Natural killer cell (primary cell): ENCODE results near the gene ARFGAP2. TPM values are rescaled to one million over a fixed set of nuclear protein-coding genes. Genes with fewer than 3 reads are reported as not detected.

ENCODE experiments used
- ATAC-seq, 3 donors: fragments of 150-1000 bp in 2 of 3; fragments of 200-7000 bp in 1 of 3; cut with Tn5 transposase; 1 replicate in 1 of 3; 2 replicates in 2 of 3; pipeline ENCODE4 v1.10.0; 2021; ENCODE audit warnings: mild to moderate bottlenecking in 2 of 3, moderate library complexity in 2 of 3
- DNase-seq, 2 donors: peaks; one replicate each; pipeline versions ENCODE4 v3.0.0 to v3.0.0-alpha.2; 2013 to 2021; ENCODE audit warnings: mixed read lengths in 1 of 2
- H3K27ac ChIP-seq: one replicate; pipeline ENCODE4 v1.5.1; 2013; ENCODE audit warnings: mild to moderate bottlenecking, low read length
- H3K27me3 ChIP-seq: one replicate; pipeline ENCODE4 v1.6.1; 2013; ENCODE audit warnings: low read length; ENCODE audit not compliant: control insufficient read depth, insufficient read depth
- H3K36me3 ChIP-seq: one replicate; pipeline ENCODE4 v1.6.1; 2013; ENCODE audit warnings: low read length; ENCODE audit not compliant: control insufficient read depth, insufficient read depth
- H3K4me1 ChIP-seq: one replicate; pipeline ENCODE4 v1.6.1; 2013; ENCODE audit warnings: low read length; ENCODE audit not compliant: control insufficient read depth, insufficient read depth
- H3K4me3 ChIP-seq: one replicate; pipeline ENCODE4 v1.5.1; 2013; ENCODE audit warnings: low read length
- H3K9me3 ChIP-seq: one replicate; pipeline ENCODE4 v1.6.1; 2013; ENCODE audit warnings: low read length; ENCODE audit not compliant: control insufficient read depth, insufficient read depth
- H3K27ac Mint-ChIP-seq, 2 donors: one replicate each; pipeline ENCODE4 v1.8.0; 2022; ENCODE audit warnings: mild to moderate bottlenecking in 2 of 2, mixed read lengths in 2 of 2, moderate library complexity in 1 of 2
- H3K27me3 Mint-ChIP-seq, 2 donors: one replicate each; pipeline ENCODE4 v1.8.0; 2022; ENCODE audit warnings: low read depth in 2 of 2, mixed read lengths in 2 of 2
- H3K36me3 Mint-ChIP-seq: one replicate; pipeline ENCODE4 v1.8.0; 2022; ENCODE audit warnings: mixed read lengths
- H3K4me1 Mint-ChIP-seq, 2 donors: one replicate each; pipeline ENCODE4 v1.8.0; 2022; ENCODE audit warnings: mixed read lengths in 2 of 2
- H3K4me3 Mint-ChIP-seq: one replicate; pipeline ENCODE4 v1.8.0; 2022; ENCODE audit warnings: mild to moderate bottlenecking, moderate library complexity, mixed read lengths
- H3K9me3 Mint-ChIP-seq, 2 donors: one replicate each; pipeline ENCODE4 v1.8.0; 2022; ENCODE audit warnings: mixed read lengths in 2 of 2
- WGBS: methylation state at CpG from one replicate; pipeline ENCODE4 v1.1.7; 2013; ENCODE audit warnings: missing lambda C conversion rate; ENCODE audit not compliant: insufficient coverage; 5-methylcytosine and 5-hydroxymethylcytosine counted together
- intact Hi-C: fragments of 100-400 bp; cut with micrococcal nuclease; formaldehyde crosslinking; loops from one replicate; pipeline ENCODE4 v1.14.2; 2022
- total RNA-seq, 4 donors: library from RNA; stranded (reverse); fragments of 120-200 nt in 1 of 4; gene quantifications; one replicate each; pipeline versions ENCODE4 v1.2.3 to v1.2.4, GENCODE V29; 2013 to 2022
- TF ChIP-seq, protein P1 (sequence below): fragments of 200-600 bp; IDR thresholded peaks from one replicate; pipeline ENCODE4 v1.8.0; 2022; ENCODE audit warnings: antibody characterized with exemption

The ARFGAP2 gene
- total RNA-seq, 3 donors from 2014 or later (not counting 1 experiment from before 2014, with no cell fraction given) = 199 to 236 (median 228) TPM

GRCh38 chr11:47166368-47166767 is 10.3 kb downstream of the ARFGAP2 start:
- TF ChIP-seq, protein P1, sequence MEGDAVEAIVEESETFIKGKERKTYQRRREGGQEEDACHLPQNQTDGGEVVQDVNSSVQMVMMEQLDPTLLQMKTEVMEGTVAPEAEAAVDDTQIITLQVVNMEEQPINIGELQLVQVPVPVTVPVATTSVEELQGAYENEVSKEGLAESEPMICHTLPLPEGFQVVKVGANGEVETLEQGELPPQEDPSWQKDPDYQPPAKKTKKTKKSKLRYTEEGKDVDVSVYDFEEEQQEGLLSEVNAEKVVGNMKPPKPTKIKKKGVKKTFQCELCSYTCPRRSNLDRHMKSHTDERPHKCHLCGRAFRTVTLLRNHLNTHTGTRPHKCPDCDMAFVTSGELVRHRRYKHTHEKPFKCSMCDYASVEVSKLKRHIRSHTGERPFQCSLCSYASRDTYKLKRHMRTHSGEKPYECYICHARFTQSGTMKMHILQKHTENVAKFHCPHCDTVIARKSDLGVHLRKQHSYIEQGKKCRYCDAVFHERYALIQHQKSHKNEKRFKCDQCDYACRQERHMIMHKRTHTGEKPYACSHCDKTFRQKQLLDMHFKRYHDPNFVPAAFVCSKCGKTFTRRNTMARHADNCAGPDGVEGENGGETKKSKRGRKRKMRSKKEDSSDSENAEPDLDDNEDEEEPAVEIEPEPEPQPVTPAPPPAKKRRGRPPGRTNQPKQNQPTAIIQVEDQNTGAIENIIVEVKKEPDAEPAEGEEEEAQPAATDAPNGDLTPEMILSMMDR = no peak
- DNase-seq (no peak), ATAC-seq (no peak)
- WGBS = 93% methylated on average over 5 of the region's 5 CpGs
- no peak overlapping the region for H3K4me3 Mint-ChIP-seq
- intact Hi-C loops = no loop called here
- peaks cover 0 to 3% of the 10 kb centered on the region in 2 donors for H3K4me1 Mint-ChIP-seq
- Histone ChIP-seq H3K4me1 (no peaks in the 10 kb centered on the region), H3K36me3 (peaks cover 61% of the 10 kb centered on the region), H3K9me3 (no peaks in the 10 kb centered on the region), H3K27ac (no peak overlapping the region), H3K27me3 (no peaks in the 10 kb centered on the region), H3K4me3 (no peak overlapping the region)
- H3K27ac Mint-ChIP-seq = no peak overlapping the region
- H3K27me3 Mint-ChIP-seq = no peaks in the 10 kb centered on the region
- no peaks in the 10 kb centered on the region for H3K36me3 Mint-ChIP-seq
- H3K9me3 Mint-ChIP-seq = no peaks in the 10 kb centered on the region

DNA sequence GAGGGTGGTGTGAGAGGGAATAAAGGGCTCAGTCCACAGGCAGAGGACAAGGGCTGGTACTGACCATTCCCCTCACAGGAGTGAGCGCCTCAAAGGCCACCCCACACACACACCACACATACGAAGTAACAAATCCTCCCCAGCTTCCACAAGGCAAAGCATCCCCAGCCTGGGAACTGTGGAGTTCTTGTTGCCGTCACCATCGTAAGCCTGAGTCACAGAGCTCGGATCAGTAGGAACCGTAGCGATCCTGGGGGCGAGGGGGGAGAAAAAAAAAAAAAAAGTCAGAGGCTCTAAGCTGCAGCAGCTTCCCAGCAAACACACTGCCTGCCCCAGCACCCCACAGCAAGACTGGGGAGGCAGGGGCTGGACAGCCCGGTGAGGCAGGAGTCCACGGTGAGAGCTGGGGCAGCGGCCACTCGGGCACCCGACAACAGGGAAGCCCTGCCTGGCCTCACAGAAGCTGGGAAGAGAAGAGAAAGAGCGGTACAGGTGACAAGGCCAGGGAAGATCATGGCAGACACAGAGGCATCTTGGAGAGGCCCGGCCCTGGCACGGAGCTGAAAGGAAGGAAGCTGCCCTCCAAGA is 11.3 kb downstream of the ARFGAP2 start:
- Mint-ChIP-seq H3K36me3 (no peaks in the 10 kb centered on the region), H3K27me3 (no peaks in the 10 kb centered on the region), H3K27ac (no peak overlapping the region), H3K4me1 (no peaks in the 10 kb centered on the region), H3K4me3 (no peak overlapping the region), H3K9me3 (no peaks in the 10 kb centered on the region)
- Histone ChIP-seq H3K27ac (no peak overlapping the region), H3K9me3 (no peaks in the 10 kb centered on the region), H3K36me3 (peaks cover 51% of the 10 kb centered on the region), H3K4me3 (no peak overlapping the region), H3K27me3 (no peaks in the 10 kb centered on the region), H3K4me1 (no peaks in the 10 kb centered on the region)
- TF ChIP-seq, protein P1 = no peak
- WGBS = 98% methylated on average over 16 of the region's 16 CpGs
- intact Hi-C loops = no loop called here
- ATAC-seq = no peak
- no peak for DNase-seq

GRCh38 chr11:47164321-47164720 is 12.4 kb downstream of the ARFGAP2 start:
- Mint-ChIP-seq H3K4me1 (no peaks in the 10 kb centered on the region), H3K36me3 (no peaks in the 10 kb centered on the region), H3K27me3 (no peaks in the 10 kb centered on the region), H3K9me3 (no peaks in the 10 kb centered on the region), H3K4me3 (no peak overlapping the region), H3K27ac (no peak overlapping the region)
- Histone ChIP-seq H3K36me3 (peaks cover 47% of the 10 kb centered on the region), H3K27me3 (no peaks in the 10 kb centered on the region), H3K9me3 (no peaks in the 10 kb centered on the region), H3K4me1 (no peaks in the 10 kb centered on the region), H3K27ac (no peak overlapping the region), H3K4me3 (no peak overlapping the region)
- DNase-seq = no peak
- ATAC-seq = no peak
- intact Hi-C loops = no loop called here
- WGBS = 91% methylated on average over 4 of the region's 4 CpGs
- TF ChIP-seq, protein P1 = no peak

DNA sequence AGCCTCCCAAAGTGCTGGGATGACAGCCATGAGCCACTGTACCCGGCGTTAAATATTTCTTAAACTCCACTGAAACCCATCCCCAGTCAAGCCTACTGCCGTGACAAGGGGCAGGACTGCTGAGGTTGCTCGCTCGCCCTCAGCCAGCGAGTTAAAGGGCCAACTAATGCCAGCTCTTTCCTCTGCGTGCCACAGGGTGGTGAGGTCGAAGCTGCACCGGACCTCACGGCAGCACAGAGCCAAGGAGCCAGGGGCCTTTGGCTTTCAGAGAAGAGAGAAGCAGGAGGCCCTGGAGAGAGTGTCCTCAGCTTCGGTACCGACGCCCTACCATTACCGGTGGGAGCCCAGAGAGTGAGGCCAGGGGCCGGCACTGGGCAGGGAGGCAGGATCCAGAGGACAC is 12.8 kb downstream of the ARFGAP2 start:
- H3K4me3 ChIP-seq = no peak overlapping the region
- Mint-ChIP-seq H3K27ac (no peak overlapping the region), H3K27me3 (no peaks in the 10 kb centered on the region), H3K4me3 (no peak overlapping the region), H3K36me3 (no peaks in the 10 kb centered on the region), H3K4me1 (no peaks in the 10 kb centered on the region), H3K9me3 (no peaks in the 10 kb centered on the region)
- no peaks in the 10 kb centered on the region for H3K27me3 ChIP-seq
- WGBS = 97% methylated on average over 15 of the region's 15 CpGs
- H3K4me1 ChIP-seq = no peaks in the 10 kb centered on the region
- no peak overlapping the region for H3K27ac ChIP-seq
- peaks cover 47% of the 10 kb centered on the region for H3K36me3 ChIP-seq
- intact Hi-C loops = no loop called here
- DNase-seq (no peak), ATAC-seq (no peak)
- TF ChIP-seq, protein P1 = no peak
- no peaks in the 10 kb centered on the region for H3K9me3 ChIP-seq
